ENCODE measurements around the gene ALG11. TPM values are rescaled to one million over a fixed set of nuclear protein-coding genes. Genes with fewer than 3 reads are reported as not detected.

The ALG11 gene
- total and polyA plus RNA-seq, 2 experiments from 2014 or later, result 36.9 to 40.1 TPM

DNA sequence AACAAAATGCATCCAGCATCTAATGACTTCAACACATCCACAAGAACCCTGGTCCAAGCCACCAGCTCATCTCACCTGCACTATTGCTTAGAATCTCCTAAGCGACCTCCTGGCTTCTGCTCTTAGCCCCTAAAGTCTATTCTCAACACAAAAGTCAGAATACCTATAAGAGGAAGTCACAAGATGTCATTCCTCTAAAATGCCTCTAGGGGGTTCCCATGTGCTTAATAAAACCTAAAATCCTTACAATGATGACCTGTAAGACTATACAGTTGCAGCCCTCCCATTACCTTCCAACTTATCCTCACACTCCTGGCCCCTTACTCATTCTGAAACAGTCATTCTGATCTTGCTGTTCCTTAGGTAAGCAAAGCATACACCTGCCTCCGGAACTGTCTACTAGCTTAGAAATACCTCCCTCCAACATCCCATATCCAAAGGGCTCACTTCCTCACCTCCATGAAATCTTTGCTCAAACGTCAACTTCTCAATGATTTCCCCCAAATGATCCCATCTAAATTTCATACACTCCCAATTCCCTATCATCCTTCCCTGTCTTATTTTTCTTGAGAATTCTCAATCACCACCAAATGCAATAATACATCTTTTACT lies 11.0 kb upstream of the ALG11 start:
- H3K4me1 Mint-ChIP-seq, result peaks cover 49% of the 10 kb centered on the region
- peak; percentile 82 for DNase-seq (ENCODE audit: low spot score)
- H3K9me3 Mint-ChIP-seq, result peaks cover 2% of the 10 kb centered on the region; the same call in 2 of the 3 replicates
- no peak overlapping the region; the same call in 2 of the 3 replicates for H3K4me3 Mint-ChIP-seq
- H3K27ac Mint-ChIP-seq, result no peak overlapping the region
- Histone ChIP-seq H3K27ac (ENCODE audit: low read depth) (no peak overlapping the region), H3K27me3 (ENCODE audit: insufficient read depth) (no peaks in the 10 kb centered on the region), H3K9me2 (ENCODE audit: insufficient read depth) (no peaks in the 10 kb centered on the region), H3K4me2 (no peak overlapping the region), H3K4me3 (no peak overlapping the region), H3F3A (replicated peaks; ENCODE audit: low read depth) (no peaks in the 10 kb centered on the region), H2AFZ (no peak overlapping the region), H3K79me2 (replicated peaks; ENCODE audit: insufficient read depth) (no peaks in the 10 kb centered on the region; the same call in 1 of the 2 replicates), H3K36me3 (ENCODE audit: insufficient read depth) (no peaks in the 10 kb centered on the region), H3K4me1 (ENCODE audit: insufficient read depth) (peaks cover 26% of the 10 kb centered on the region), H4K20me1 (replicated peaks; ENCODE audit: insufficient read depth) (no peaks in the 10 kb centered on the region)
- peak; percentile 52 for ATAC-seq
- H3K36me3 Mint-ChIP-seq (ENCODE audit: low read depth), result peaks cover 2% of the 10 kb centered on the region
- peaks cover 19% of the 10 kb centered on the region for H3K27me3 Mint-ChIP-seq (ENCODE audit: insufficient read depth, low read depth, poor library complexity)
- TF ChIP-seq, protein P1, sequence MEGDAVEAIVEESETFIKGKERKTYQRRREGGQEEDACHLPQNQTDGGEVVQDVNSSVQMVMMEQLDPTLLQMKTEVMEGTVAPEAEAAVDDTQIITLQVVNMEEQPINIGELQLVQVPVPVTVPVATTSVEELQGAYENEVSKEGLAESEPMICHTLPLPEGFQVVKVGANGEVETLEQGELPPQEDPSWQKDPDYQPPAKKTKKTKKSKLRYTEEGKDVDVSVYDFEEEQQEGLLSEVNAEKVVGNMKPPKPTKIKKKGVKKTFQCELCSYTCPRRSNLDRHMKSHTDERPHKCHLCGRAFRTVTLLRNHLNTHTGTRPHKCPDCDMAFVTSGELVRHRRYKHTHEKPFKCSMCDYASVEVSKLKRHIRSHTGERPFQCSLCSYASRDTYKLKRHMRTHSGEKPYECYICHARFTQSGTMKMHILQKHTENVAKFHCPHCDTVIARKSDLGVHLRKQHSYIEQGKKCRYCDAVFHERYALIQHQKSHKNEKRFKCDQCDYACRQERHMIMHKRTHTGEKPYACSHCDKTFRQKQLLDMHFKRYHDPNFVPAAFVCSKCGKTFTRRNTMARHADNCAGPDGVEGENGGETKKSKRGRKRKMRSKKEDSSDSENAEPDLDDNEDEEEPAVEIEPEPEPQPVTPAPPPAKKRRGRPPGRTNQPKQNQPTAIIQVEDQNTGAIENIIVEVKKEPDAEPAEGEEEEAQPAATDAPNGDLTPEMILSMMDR (conservative IDR thresholded peaks at IDR 0.05; ENCODE audit: low read depth in 2 of 2), result peak; percentile 56 to 69; a peak in 3 of 4 replicates
- no peak for TF ChIP-seq NANOG (IDR thresholded peaks at IDR 0.05; ENCODE audit: borderline replicate concordance)

GRCh38 chr13:52002361-52002760 lies 9.8 kb upstream of the ALG11 start:
- Histone ChIP-seq H4K20me1 (replicated peaks; ENCODE audit: insufficient read depth) (no peaks in the 10 kb centered on the region), H3K9me2 (ENCODE audit: insufficient read depth) (no peaks in the 10 kb centered on the region), H3K4me1 (ENCODE audit: insufficient read depth) (peaks cover 26% of the 10 kb centered on the region), H3K79me2 (replicated peaks; ENCODE audit: insufficient read depth) (no peaks in the 10 kb centered on the region; the same call in 1 of the 2 replicates), H3K27ac (ENCODE audit: low read depth) (no peak overlapping the region), H3K27me3 (ENCODE audit: insufficient read depth) (no peaks in the 10 kb centered on the region), H3K4me2 (0 out of 2 replicates have a peak overlapping the region, but pooled peaks have one; percentile 54), H2AFZ (no peak overlapping the region), H3K4me3 (no peak overlapping the region), H3K36me3 (ENCODE audit: insufficient read depth) (no peaks in the 10 kb centered on the region), H3F3A (replicated peaks; ENCODE audit: low read depth) (no peaks in the 10 kb centered on the region)
- TF ChIP-seq NANOG (IDR thresholded peaks at IDR 0.05; ENCODE audit: borderline replicate concordance), result no peak
- no peak for TF ChIP-seq STAT1 (IDR thresholded peaks at IDR 0.05; ENCODE audit: unreplicated experiment)
- TF ChIP-seq JUNB (IDR thresholded peaks at IDR 0.05; ENCODE audit: unreplicated experiment), result no peak
- no peak for TF ChIP-seq ZNF462 (CRISPR knock-in tag; IDR thresholded peaks at IDR 0.05)
- no peak for TF ChIP-seq EZH2 (IDR thresholded peaks at IDR 0.05; ENCODE audit: low read depth, unreplicated experiment)
- TF ChIP-seq ZNF331 (CRISPR knock-in tag; IDR thresholded peaks at IDR 0.05; ENCODE audit: low read depth), result no peak
- TF ChIP-seq, protein P2, sequence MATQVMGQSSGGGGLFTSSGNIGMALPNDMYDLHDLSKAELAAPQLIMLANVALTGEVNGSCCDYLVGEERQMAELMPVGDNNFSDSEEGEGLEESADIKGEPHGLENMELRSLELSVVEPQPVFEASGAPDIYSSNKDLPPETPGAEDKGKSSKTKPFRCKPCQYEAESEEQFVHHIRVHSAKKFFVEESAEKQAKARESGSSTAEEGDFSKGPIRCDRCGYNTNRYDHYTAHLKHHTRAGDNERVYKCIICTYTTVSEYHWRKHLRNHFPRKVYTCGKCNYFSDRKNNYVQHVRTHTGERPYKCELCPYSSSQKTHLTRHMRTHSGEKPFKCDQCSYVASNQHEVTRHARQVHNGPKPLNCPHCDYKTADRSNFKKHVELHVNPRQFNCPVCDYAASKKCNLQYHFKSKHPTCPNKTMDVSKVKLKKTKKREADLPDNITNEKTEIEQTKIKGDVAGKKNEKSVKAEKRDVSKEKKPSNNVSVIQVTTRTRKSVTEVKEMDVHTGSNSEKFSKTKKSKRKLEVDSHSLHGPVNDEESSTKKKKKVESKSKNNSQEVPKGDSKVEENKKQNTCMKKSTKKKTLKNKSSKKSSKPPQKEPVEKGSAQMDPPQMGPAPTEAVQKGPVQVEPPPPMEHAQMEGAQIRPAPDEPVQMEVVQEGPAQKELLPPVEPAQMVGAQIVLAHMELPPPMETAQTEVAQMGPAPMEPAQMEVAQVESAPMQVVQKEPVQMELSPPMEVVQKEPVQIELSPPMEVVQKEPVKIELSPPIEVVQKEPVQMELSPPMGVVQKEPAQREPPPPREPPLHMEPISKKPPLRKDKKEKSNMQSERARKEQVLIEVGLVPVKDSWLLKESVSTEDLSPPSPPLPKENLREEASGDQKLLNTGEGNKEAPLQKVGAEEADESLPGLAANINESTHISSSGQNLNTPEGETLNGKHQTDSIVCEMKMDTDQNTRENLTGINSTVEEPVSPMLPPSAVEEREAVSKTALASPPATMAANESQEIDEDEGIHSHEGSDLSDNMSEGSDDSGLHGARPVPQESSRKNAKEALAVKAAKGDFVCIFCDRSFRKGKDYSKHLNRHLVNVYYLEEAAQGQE (IDR thresholded peaks at IDR 0.05; ENCODE audit: unreplicated experiment), result no peak
- peaks cover 4% of the 10 kb centered on the region; the same call in 2 of the 3 replicates for H3K9me3 Mint-ChIP-seq
- peak; percentile 50 for DNase-seq (ENCODE audit: low spot score)
- H3K4me1 Mint-ChIP-seq, result peaks cover 41% of the 10 kb centered on the region
- no peak overlapping the region for H3K27ac Mint-ChIP-seq
- peaks cover 18% of the 10 kb centered on the region for H3K27me3 Mint-ChIP-seq (ENCODE audit: insufficient read depth, low read depth, poor library complexity)
- H3K36me3 Mint-ChIP-seq (ENCODE audit: low read depth), result peaks cover 8% of the 10 kb centered on the region
- H3K4me3 Mint-ChIP-seq, result no peak overlapping the region
- ATAC-seq, result peak; percentile 20
